ENCODE results near the gene ZNF780B.
A peak's percentile ranks its signal among the peaks of the same experiment; 100 is the strongest.

The ZNF780B gene

DNA sequence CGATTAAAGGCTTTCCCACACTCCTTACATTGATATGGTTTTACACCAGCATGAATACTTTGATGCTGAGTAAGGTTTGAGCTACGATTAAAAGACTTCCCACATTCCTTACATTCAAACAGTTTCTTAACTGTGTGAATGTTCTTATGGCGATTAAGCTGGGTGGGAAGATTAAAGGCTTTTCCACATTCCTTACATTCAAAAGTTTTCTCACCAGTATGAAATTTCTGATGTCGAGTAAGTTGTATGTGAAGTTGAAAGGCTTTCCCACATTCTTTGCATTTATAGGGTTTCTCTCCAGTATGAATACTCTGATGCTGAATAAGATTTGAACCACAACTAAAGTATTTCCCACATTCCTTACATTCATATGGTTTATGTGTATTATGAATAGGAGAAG lies 20.0 kb downstream of the ZNF780B start:
- DNase-seq: no peak

DNA sequence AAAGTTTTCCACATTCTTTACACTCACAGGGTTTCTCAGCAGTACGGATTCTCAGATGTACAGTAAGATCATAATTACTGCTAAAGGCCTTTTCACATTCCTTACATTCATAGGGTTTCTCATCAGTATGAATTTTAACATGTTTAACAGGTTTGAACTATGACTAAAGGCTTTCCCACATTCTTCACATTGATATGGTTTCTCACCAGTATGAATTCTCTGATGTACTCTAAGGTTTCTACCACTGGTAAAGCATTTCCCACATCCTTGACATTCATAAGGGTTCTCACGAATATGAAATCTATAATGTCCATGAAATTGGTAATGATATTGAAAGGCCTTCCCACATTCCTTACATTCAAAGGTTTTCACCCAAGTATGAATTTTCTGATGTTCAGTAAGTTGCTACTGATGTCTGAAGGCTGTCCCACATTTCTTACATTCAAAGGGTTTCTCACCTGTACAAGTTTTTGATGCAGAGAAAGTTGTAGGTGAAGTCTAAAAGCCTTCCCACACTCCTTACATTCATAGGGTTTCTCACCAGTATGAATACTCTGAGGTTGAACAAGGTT lies 22.0 kb downstream of the ZNF780B start:
- DNase-seq: no peak

DNA sequence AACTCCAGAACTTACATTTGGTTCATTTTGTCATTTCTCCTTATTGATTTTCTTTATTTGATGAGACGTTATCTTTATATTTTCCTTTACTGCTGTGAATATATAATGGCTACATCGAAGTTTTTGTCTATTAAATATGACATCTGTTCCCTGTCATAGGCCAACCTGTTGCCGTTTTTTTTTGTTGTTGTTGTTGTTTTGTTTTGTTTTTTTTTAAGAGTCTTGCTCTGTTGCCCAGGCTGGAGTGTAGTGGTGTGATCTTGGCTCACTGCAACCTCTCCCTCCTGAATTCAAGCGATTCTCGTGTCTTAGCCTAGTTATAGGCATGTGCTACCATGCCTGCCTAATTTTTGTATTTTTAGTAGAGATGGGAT lies 29.4 kb downstream of the ZNF780B start:
- DNase-seq: no peak

- no peak for DNase-seq
Measured at GRCh38 chr19:40025938-40026596, 30.0 kb downstream of the ZNF780B start.

GRCh38 chr19:40023969-40024368 lies 32.1 kb downstream of the ZNF780B start:
- DNase-seq: no peak

- no peak for DNase-seq
Measured at GRCh38 chr19:40013991-40014390, 42.0 kb downstream of the ZNF780B start.

DNA sequence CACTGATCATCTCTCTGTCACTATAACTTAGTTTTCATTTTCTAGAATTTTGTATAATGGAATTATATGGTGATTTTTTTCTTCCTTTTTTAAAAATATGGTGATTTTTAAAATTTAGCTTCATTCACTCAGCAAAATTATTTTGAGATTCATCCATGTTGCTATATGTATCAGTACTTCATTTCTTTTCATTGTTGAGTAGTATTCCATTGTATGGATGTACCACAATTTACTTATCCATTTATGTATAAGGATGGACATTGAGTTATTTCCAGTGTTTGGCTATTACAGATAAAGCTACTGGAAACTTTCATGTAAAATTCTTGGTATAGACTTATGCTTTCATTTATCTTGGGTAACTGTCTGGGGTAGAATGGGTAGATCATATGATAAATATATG lies 46.4 kb downstream of the ZNF780B start:
- DNase-seq: no peak

GRCh38 chr19:40006273-40006691 lies 49.7 kb downstream of the ZNF780B start:
- no peak for DNase-seq

DNA sequence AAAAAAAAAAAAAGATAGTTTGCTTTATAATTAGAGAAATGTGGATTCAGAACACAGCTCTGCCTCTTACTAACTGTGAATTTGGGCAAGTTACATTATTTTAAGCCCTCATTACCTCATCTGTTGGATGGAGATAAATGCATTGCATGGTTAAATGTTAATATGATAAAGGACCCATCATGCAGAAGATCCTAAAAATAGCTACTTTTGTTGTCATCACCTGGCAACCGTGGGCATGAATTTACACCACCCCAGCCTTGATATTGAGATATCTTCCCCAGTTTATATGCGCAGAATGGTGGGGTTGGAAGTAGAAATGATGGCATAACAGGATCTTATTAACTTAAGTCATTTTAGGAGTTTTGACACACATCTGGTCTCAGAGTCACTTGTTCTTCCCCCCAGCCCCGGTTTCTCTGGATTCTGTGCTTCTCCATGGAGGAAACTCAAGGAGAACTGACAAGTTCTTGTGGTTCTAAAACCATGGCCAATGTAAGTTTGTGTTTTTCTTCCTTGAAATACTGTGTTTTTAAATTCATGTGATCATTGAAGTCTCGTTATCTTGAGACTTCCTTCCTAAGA lies 50.2 kb downstream of the ZNF780B start:
- DNase-seq: no peak

GRCh38 chr19:39998501-39998900 lies 57.5 kb downstream of the ZNF780B start:
- no peak for DNase-seq

DNA sequence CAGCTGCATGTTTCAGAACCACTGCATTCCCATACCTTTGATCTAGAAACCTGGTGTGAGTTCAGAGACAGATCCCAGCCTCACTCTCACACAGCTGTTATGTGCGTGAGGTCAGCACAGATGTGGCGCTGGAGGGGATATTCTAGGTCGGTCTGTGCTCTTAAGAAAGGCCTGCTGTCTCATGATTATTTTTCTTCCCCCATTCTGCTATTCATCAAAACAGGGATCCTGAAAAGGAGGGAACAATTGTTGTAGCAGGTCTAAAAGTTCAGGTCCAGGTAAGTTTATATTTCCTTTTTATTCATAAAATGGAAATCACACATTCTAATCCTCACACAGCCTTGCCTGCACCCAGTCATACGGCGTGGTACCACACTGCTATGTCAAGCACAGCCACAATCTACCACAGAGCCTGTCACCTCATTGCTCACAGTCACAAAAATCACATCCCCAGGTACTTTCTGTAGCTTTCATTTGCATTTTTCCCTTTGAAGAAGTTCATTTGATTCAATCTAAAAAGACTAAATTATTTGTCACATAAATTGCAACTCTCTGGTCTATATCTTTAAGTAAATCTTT lies 58.3 kb downstream of the ZNF780B start:
- DNase-seq: no peak

- peak; percentile 71 for DNase-seq
Measured at GRCh38 chr19:39996811-39997637, 59.0 kb downstream of the ZNF780B start, which contains the start of gene ZNF546. ZNF546 (plus strand) TSS chr19:39997060; CDS start chr19:39998327, 1,267 bp downstream.

DNA sequence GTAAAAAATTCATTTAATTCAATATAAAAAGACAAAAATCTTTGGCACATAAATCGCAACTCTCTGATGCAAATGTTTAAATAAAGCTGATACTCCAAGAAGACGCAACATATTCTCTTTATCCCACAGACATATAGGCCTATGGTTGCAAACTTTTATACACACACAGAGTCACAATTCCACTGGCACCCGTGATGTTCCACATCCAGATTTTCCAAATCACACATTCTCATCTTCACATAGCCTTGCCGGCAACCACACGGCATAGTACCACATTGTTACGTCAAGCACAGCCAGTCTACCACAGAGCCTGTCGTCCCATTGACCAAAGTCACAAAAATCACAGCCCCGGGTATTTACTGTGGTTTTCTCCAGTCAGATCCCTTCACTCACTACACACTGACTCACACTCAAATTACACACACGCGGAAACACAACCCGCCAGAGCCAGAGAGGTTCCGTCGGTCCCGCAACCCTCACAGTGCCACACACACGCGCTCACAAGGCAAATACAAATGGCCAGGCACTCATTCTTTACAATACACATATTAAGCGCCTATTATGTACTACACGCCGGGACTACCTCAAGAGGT lies 59.7 kb downstream of the ZNF780B start:
- peak; percentile 18 for DNase-seq

DNA sequence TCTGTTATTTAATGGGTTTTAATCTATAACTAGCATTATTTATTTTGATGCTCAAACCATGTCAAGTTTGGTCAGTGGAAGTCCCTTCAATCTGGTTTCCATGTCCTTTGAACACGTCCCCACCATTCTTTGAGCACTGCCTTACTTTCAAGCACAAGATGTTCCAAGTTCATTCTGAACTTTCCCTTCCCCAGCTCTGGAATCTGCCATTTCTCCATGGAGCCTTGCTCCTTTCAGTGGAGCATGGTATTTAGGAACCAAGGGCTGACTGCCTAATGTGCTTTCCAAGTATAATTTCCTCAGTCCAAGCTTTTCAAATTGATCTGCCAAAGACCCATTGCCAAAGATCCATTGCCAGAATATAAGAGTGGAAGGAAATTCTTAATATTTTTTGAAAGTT lies 60.2 kb downstream of the ZNF780B start:
- DNase-seq: no peak

DNA sequence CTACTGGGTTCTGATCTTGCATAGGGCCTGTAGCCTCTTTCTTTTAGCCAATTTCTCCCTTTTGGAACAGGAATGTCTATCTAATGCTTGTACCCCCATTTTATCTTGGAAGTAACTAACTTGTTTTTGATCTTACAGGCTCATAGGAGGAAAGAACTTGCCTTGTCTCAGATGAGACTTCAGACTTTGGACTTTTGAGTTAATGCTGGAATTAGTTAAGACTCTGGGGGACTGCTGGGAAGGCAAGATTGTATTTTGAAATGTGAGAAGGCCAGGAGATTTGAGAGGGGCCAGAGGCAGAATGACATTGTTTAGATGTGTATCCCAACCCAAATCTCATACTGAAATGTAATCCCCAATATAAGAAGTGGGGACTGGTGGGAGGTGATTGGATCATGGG lies 61.7 kb downstream of the ZNF780B start:
- no peak for DNase-seq

GRCh38 chr19:39993605-39994004 lies 62.4 kb downstream of the ZNF780B start:
- DNase-seq: no peak

- DNase-seq: no peak
Measured at GRCh38 chr19:39987596-39987995, 68.4 kb downstream of the ZNF780B start.

DNA sequence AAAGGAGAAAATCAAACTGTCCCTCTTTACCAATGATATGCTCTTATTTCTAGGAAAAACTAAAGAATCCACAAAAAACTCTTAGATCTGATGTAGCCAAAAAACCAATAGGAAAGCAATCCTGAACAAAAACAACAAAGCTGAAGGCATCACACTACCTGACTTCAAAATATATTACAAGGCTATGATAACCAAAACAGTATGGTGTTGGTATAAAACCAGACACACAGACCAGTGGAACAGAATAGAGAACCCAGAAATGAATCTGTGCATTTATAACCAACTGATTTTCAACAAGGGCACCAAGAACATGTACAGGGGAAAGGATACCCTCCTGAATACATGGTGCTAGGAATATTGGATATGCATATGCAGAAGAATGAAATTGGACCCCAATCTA lies 68.9 kb downstream of the ZNF780B start:
- DNase-seq: no peak

GRCh38 chr19:39986643-39987042 lies 69.4 kb downstream of the ZNF780B start:
- DNase-seq: no peak

- DNase-seq: no peak
Measured at GRCh38 chr19:39983695-39984300, 72.2 kb downstream of the ZNF780B start.

GRCh38 chr19:39982883-39983282 lies 73.1 kb downstream of the ZNF780B start:
- no peak for DNase-seq
